ENCODE data around the gene CCDC17. TPM values are rescaled to one million over a fixed set of nuclear protein-coding genes. Genes with fewer than 3 reads are reported as not detected.

CCDC17 gene
- total and polyA plus RNA-seq, 2 of the 8 experiments (the other 6 are each of a cell fraction or from before 2014, with no cell fraction given), result 0.95 to 2.0 TPM

GRCh38 chr1:45619149-45619921 lies 4.5 kb downstream of the CCDC17 start:
- no peaks in the 10 kb centered on the region for H3K79me2 ChIP-seq (ENCODE audit: control insufficient read depth in 1 of 2, insufficient read depth in 2 of 2, low read length in 2 of 2)
- H3K79me1 ChIP-seq (ENCODE audit: low read depth, low read length), result no peaks in the 10 kb centered on the region
- no peak overlapping the region for H2BK12ac ChIP-seq (ENCODE audit: low read depth, low read length)
- DNase-seq (ENCODE audit: low read depth in 1 of 2, low spot score in 2 of 2), result no peak
- FAIRE-seq, result no peak
- no peak overlapping the region for H2AFZ ChIP-seq (ENCODE audit: low read length)
- H2BK120ac ChIP-seq (replicated peaks; ENCODE audit: low read depth, low read length), result no peak overlapping the region
- no peak overlapping the region for H4K91ac ChIP-seq (replicated peaks; ENCODE audit: insufficient read length, low read length)
- no peaks in the 10 kb centered on the region for H3K9me3 ChIP-seq (ENCODE audit: insufficient read depth in 2 of 2, low read depth in 1 of 2, low read length in 1 of 2)
- no peak overlapping the region for H3K9ac ChIP-seq (replicated peaks in 1 of 4; ENCODE audit: extremely low read depth in 1 of 4, low read depth in 3 of 4, low read length in 3 of 4)
- ChIA-PET CTCF (ENCODE audit: partially characterized antibody) (interaction anchor here (1.1 kb wide), 2 partner anchors 10 to 20 kb away, joined by 4 to 5 read pairs; no protein-coding TSS in a partner anchor), POLR2A (ENCODE audit: partially characterized antibody) (interaction anchor here (0.8 to 6.0 kb wide), 9 partner anchors 8 to 549 kb away, joined by 3 to 47 read pairs (median 5); partner anchors contain the start of genes NASP and PRDX1)
- no peak overlapping the region for H4K5ac ChIP-seq (ENCODE audit: insufficient read length, low read depth, low read length)
- 69% methylated on average over 8 of the region's 8 CpGs; no CpG with 5 or more reads in 1 of the 2 experiments for WGBS, 2 experiments (ENCODE audit: extremely low coverage in 1 of 2, insufficient coverage in 1 of 2, insufficient read length in 1 of 2, insufficient replicate concordance in 2 of 2, low coverage in 1 of 2, low lambda C conversion rate in 2 of 2, missing lambda C conversion rate in 1 of 2)
- peaks cover 6 to 21% of the 10 kb centered on the region in 2 experiments for H4K20me1 ChIP-seq (replicated peaks in 1 of 2; ENCODE audit: control insufficient read depth in 1 of 2, insufficient read depth in 2 of 2, low read length in 2 of 2)
- H2BK5ac ChIP-seq (ENCODE audit: low read depth, low read length), result no peak overlapping the region
- H3K14ac ChIP-seq (ENCODE audit: insufficient read length), result no peak overlapping the region
- H3K4me1 ChIP-seq (replicated peaks in 1 of 4; ENCODE audit: control insufficient read depth in 3 of 4, insufficient read depth in 4 of 4, low read length in 3 of 4), result no peaks in the 10 kb centered on the region; a peak in 1 of 7 replicates
- no peaks in the 10 kb centered on the region for H3K23me2 ChIP-seq (ENCODE audit: low read depth, low read length)
- no peak overlapping the region for H3K27ac ChIP-seq (ENCODE audit: low read depth, low read length)
- H3K4me2 ChIP-seq (ENCODE audit: insufficient read depth in 1 of 2, low read depth in 2 of 2, low read length in 2 of 2), result no peak overlapping the region
- no peak overlapping the region for H3K23ac ChIP-seq (ENCODE audit: insufficient read length)
- peaks cover 27 to 55% (median 38%) of the 10 kb centered on the region in 4 experiments for H3K36me3 ChIP-seq (ENCODE audit: control insufficient read depth in 2 of 4, insufficient read depth in 4 of 4, low read length in 3 of 4)
- no peak overlapping the region for H2AK5ac ChIP-seq (ENCODE audit: low read depth, low read length)
- H2BK20ac ChIP-seq (ENCODE audit: low read length), result no peak overlapping the region
- H3K56ac ChIP-seq (replicated peaks; ENCODE audit: insufficient read length, low read depth, low read length), result no peak overlapping the region
- H3K27me3 ChIP-seq (replicated peaks in 1 of 4; ENCODE audit: control insufficient read depth in 3 of 4, extremely low read depth in 1 of 4, insufficient read depth in 3 of 4, low read length in 3 of 4), result no peaks in the 10 kb centered on the region
- H3K4me3 ChIP-seq (ENCODE audit: extremely low read depth in 1 of 4, insufficient read depth in 2 of 4, low read depth in 3 of 4, low read length in 4 of 4), result no peak overlapping the region
- no peak overlapping the region for H4K8ac ChIP-seq (ENCODE audit: extremely low read depth, insufficient read depth, low read length)
- H3K18ac ChIP-seq (ENCODE audit: extremely low read depth, low read length), result no peak overlapping the region
- no peak overlapping the region for H2BK15ac ChIP-seq (ENCODE audit: low read length)
- H3K4ac ChIP-seq (replicated peaks; ENCODE audit: insufficient read length, low read depth, low read length), result no peak overlapping the region
- peak; percentile 32; the same call in 1 of the 2 replicates for TF ChIP-seq SP4 (IDR thresholded peaks at IDR 0.05; ENCODE audit: low read length)
- no peak for TF ChIP-seq KDM5A (IDR thresholded peaks at IDR 0.05; ENCODE audit: low read length)
- TF ChIP-seq CHD1 (IDR thresholded peaks at IDR 0.05; ENCODE audit: low read depth, low read length), result no peak
- peak; percentile 78 for TF ChIP-seq POLR2AphosphoS5 (IDR thresholded peaks at IDR 0.05; ENCODE audit: low read depth, low read length)
- TF ChIP-seq CTCF (IDR thresholded peaks at IDR 0.05; ENCODE audit: control extremely low read depth in 1 of 3, insufficient read depth in 1 of 3, low read depth in 1 of 3, low read length in 3 of 3), result peak in 1 of 3 experiments; percentile 2; a peak in 1 of 4 replicates
